Activated CD8-positive, alpha-beta memory T cell treated with anti-CD3 and anti-CD28 coated beads, Interleukin-2, amount 50 U/mL, for 4 hours (primary cell): ENCODE measurements around the gene TNNT1.

ENCODE experiments used
- DNase-seq: peaks from one replicate; pipeline ENCODE4 v3.0.0-alpha.2; 2020

TNNT1 gene

GRCh38 chr19:55086730-55087541 lies 62.1 kb downstream of the TNNT1 start:
- DNase-seq, result no peak

- no peak for DNase-seq
These were observed 62.9 kb downstream of the TNNT1 start for GRCh38 chr19:55085923-55086715.

GRCh38 chr19:55084416-55084815 lies 64.6 kb downstream of the TNNT1 start:
- DNase-seq, result no peak

- DNase-seq, result no peak
These were observed 65.8 kb downstream of the TNNT1 start for GRCh38 chr19:55083004-55083850.
